Caco-2 (cell line): ENCODE measurements around the gene ZNF346. TPM values are rescaled to one million over a fixed set of nuclear protein-coding genes. Genes with fewer than 3 reads are reported as not detected.

Source experiments
- BruUV-seq: library from RNA; stranded (reverse); fragments of 400-500 nt; replicated peaks from 2 replicates; lab custom pipeline; 2021; lab: Mats Ljungman, UMichigan
- CTCF ChIA-PET: fragments of 300-600 bp; sonication (Branson Sonifier 250); formaldehyde crosslinking; loops from one replicate; lab custom pipeline; 2022; ENCODE audit warnings: antibody characterized with exemption; lab: Charles Lee
- POLR2A ChIA-PET: fragments of 300-600 bp; sonication (Branson Sonifier 250); formaldehyde crosslinking; loops from one replicate; lab custom pipeline; 2022; ENCODE audit warnings: antibody characterized with exemption; lab: Charles Lee
- DNase-seq, 2 experiments: peaks; one replicate each; pipeline versions ENCODE4 v3.0.0 to v3.0.0-alpha.2; 2020 to 2022
- H3K27me3 ChIP-seq: replicated peaks from 2 replicates; pipeline ENCODE4 v1.6.0; 2011; ENCODE audit warnings: low read length; ENCODE audit not compliant: control insufficient read depth, insufficient read depth
- H3K36me3 ChIP-seq: 2 replicates; pipeline ENCODE4 v1.5.1; 2011; ENCODE audit warnings: low read length; ENCODE audit not compliant: control insufficient read depth, insufficient read depth
- H3K4me1 ChIP-seq: fragments of 250-450 bp; sonication (Bioruptor Pico); 2 replicates; pipeline ENCODE4 v1.5.1; 2020; ENCODE audit warnings: mild to moderate bottlenecking
- H3K4me3 ChIP-seq: 2 replicates; pipeline ENCODE4 v1.5.1; 2011; ENCODE audit warnings: low read depth, mild to moderate bottlenecking, control low read depth, low read length
- H3K9me3 ChIP-seq: fragments of 250-450 bp; sonication (Bioruptor Pico); 2 replicates; pipeline ENCODE4 v1.5.1; 2020; ENCODE audit warnings: mild to moderate bottlenecking, moderate library complexity
- H3K27ac Mint-ChIP-seq: one replicate; pipeline ENCODE4 v1.8.0; 2022; ENCODE audit warnings: mixed read lengths; ENCODE audit not compliant: unreplicated experiment
- H3K27me3 Mint-ChIP-seq: one replicate; pipeline ENCODE4 v1.8.0; 2022; ENCODE audit warnings: mixed read lengths; ENCODE audit not compliant: insufficient read depth, unreplicated experiment
- H3K36me3 Mint-ChIP-seq: one replicate; pipeline ENCODE4 v1.8.0; 2022; ENCODE audit warnings: mild to moderate bottlenecking, mixed read lengths; ENCODE audit not compliant: insufficient read depth, unreplicated experiment
- H3K4me1 Mint-ChIP-seq: one replicate; pipeline ENCODE4 v1.8.0; 2022; ENCODE audit warnings: low read depth, mixed read lengths; ENCODE audit not compliant: unreplicated experiment
- H3K4me3 Mint-ChIP-seq: one replicate; pipeline ENCODE4 v1.8.0; 2022; ENCODE audit warnings: mild to moderate bottlenecking, moderate library complexity, mixed read lengths; ENCODE audit not compliant: unreplicated experiment
- H3K9me3 Mint-ChIP-seq: one replicate; pipeline ENCODE4 v1.8.0; 2022; ENCODE audit warnings: mixed read lengths; ENCODE audit not compliant: unreplicated experiment
- intact Hi-C: fragments of 100-400 bp; cut with micrococcal nuclease; formaldehyde crosslinking; loops from one replicate; pipeline ENCODE4 v1.10.0; 2022; ENCODE audit not compliant: unreplicated experiment
- total RNA-seq: library from RNA; stranded (reverse); gene quantifications from 2 replicates; pipeline ENCODE4 v1.2.3, GENCODE V29; 2022
- TF ChIP-seq, protein P1 (sequence below), 2 experiments: fragments of 200-600 bp in 1 of 2; IDR thresholded peaks; 1 replicate in 1 of 2; 2 replicates in 1 of 2; pipeline versions ENCODE4 v1.5.1 to v1.8.0; 2011 to 2022; ENCODE audit warnings: antibody characterized with exemption in 1 of 2, control low read depth in 1 of 2, inconsistent platforms in 1 of 2, low read depth in 1 of 2, low read length in 1 of 2, mild to moderate bottlenecking in 1 of 2, moderate library complexity in 1 of 2; ENCODE audit not compliant: insufficient read depth in 1 of 2, severe bottlenecking in 1 of 2, unreplicated experiment in 1 of 2

ZNF346 gene
- total RNA-seq, 1 experiment from 2014 or later = 24.2 TPM

DNA sequence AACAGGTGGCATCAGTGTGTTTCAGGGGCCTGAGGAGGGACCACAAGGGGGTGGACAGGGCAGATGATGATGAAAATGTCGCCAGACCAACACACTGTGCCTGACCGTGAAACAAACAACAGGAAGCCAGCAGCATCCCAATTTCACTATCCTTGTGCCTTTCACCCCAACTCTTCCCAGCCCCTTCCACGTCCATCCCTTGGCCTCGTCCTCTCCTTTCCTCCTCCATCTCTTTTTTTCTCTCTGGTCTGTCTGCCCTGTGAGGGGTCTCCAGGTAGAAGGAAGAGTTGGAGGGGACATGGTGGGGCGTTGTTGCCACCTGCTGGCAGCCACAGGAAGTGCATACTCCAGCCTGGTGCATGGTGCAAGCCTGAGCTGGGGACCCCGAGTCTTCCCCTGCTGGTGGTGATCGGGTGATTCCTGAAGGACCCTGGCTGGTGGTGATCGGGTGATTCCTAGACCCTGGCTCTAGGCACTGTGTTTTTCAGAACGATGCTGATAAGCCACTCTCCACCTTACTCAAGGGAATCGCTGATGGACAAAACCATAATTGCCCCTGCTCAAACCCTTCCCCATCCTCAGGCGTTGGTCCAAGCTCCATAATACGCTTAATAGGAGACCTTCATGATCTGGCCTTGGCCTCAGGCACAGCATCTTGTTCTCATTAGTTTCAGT lies 89.4 kb downstream of the ZNF346 start:
- H3K27me3 ChIP-seq = no peaks in the 10 kb centered on the region
- H3K4me1 ChIP-seq = peaks cover 14% of the 10 kb centered on the region
- Mint-ChIP-seq H3K4me3 (no peak overlapping the region), H3K9me3 (no peaks in the 10 kb centered on the region), H3K4me1 (peaks cover 32% of the 10 kb centered on the region), H3K36me3 (no peaks in the 10 kb centered on the region), H3K27ac (no peak overlapping the region), H3K27me3 (no peaks in the 10 kb centered on the region)
- ChIA-PET CTCF (interaction anchor here (0.6 to 7.1 kb wide), 16 partner anchors 13 to 451 kb away, joined by 3 to 132 read pairs (median 4); partner anchors contain the start of genes FGFR4, PRELID1, RAB24 and ZNF346), POLR2A (interaction anchor here (1.0 kb wide), 1 partner anchor 25 kb away, joined by 6 read pairs; the partner anchor contains the start of gene FGFR4)
- no peaks in the 10 kb centered on the region for H3K36me3 ChIP-seq
- TF ChIP-seq, protein P1, sequence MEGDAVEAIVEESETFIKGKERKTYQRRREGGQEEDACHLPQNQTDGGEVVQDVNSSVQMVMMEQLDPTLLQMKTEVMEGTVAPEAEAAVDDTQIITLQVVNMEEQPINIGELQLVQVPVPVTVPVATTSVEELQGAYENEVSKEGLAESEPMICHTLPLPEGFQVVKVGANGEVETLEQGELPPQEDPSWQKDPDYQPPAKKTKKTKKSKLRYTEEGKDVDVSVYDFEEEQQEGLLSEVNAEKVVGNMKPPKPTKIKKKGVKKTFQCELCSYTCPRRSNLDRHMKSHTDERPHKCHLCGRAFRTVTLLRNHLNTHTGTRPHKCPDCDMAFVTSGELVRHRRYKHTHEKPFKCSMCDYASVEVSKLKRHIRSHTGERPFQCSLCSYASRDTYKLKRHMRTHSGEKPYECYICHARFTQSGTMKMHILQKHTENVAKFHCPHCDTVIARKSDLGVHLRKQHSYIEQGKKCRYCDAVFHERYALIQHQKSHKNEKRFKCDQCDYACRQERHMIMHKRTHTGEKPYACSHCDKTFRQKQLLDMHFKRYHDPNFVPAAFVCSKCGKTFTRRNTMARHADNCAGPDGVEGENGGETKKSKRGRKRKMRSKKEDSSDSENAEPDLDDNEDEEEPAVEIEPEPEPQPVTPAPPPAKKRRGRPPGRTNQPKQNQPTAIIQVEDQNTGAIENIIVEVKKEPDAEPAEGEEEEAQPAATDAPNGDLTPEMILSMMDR (IDR thresholded peaks at IDR 0.05; ENCODE audit: insufficient read depth in 1 of 2, low read depth in 1 of 2, low read length in 1 of 2, severe bottlenecking in 1 of 2, unreplicated experiment in 1 of 2) = peak; percentile 98
- peak; percentile 81 to 87 for DNase-seq
- H3K9me3 ChIP-seq = no peaks in the 10 kb centered on the region
- BruUV-seq = no TSS peak
- no peak overlapping the region for H3K4me3 ChIP-seq
- intact Hi-C loops = loop anchor here (1.0 to 5.0 kb wide), 3 partner anchors 25 to 450 kb away; no protein-coding TSS in a partner anchor

DNA sequence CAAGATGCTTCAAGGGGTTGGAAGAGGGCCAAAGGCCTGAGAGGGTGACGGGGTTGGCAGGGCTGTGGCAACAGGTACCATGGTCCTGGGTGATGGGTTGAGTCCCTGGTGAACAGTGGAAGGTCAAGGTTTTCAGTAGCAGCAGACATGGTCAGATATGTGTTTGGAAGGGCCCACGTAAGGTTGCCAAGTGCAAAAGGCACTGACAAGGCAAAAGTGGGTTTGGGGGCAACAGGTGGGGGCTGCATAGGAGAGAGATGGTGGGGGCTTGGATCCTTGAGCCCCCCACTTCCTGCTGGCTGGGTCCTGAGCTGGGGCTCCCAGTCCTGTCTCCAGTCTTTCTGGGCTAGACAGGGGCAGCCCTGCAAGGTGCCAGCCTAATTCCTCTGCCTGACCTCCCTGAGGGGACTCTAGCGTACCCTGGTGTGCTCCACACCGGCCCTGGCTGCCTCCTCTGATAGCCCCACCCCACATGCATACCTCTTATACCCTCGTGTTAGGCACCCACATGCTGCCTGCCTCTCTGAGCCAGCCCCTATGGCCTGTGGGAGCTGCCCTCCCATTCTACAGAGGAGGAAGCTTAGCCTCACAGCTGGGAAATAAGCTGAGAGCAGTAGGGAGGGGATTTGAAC lies 90.2 kb downstream of the ZNF346 start:
- H3K36me3 Mint-ChIP-seq = no peaks in the 10 kb centered on the region
- H3K27ac Mint-ChIP-seq = no peak overlapping the region
- no peak overlapping the region for H3K4me3 ChIP-seq
- no peaks in the 10 kb centered on the region for H3K27me3 ChIP-seq
- DNase-seq = no peak
- CTCF ChIA-PET = interaction anchor here (0.6 to 7.1 kb wide), 19 partner anchors 11 to 452 kb away, joined by 3 to 132 read pairs (median 4); partner anchors contain the start of genes FGFR4, PRELID1, RAB24 and ZNF346
- POLR2A ChIA-PET = interaction anchor here (1.0 kb wide), 1 partner anchor 26 kb away, joined by 6 read pairs; the partner anchor contains the start of gene FGFR4
- peaks cover 24% of the 10 kb centered on the region for H3K4me1 Mint-ChIP-seq
- no peaks in the 10 kb centered on the region for H3K9me3 Mint-ChIP-seq
- no TSS peak for BruUV-seq
- no peaks in the 10 kb centered on the region for H3K27me3 Mint-ChIP-seq
- H3K4me1 ChIP-seq = peaks cover 6% of the 10 kb centered on the region; the same call in 1 of the 2 replicates
- intact Hi-C loops = loop anchor here (1.0 to 5.0 kb wide), 2 partner anchors 41 to 450 kb away; no protein-coding TSS in a partner anchor
- no peaks in the 10 kb centered on the region for H3K36me3 ChIP-seq
- no peak overlapping the region for H3K4me3 Mint-ChIP-seq
- TF ChIP-seq, protein P1 (IDR thresholded peaks at IDR 0.05; ENCODE audit: insufficient read depth in 1 of 2, low read depth in 1 of 2, low read length in 1 of 2, severe bottlenecking in 1 of 2, unreplicated experiment in 1 of 2) = no peak
- no peaks in the 10 kb centered on the region for H3K9me3 ChIP-seq
